Mammary epithelial cell (primary cell): ENCODE data around the gene PLEKHA5.

Experiments used
- EZH2 ChIP-seq: IDR thresholded peaks from 2 replicates; pipeline ENCODE4 v1.6.1; 2012; ENCODE audit warnings: low read length, inconsistent platforms, borderline replicate concordance
- TF ChIP-seq, protein P1 (sequence below), 2 donors: IDR thresholded peaks in 1 of 2; conservative IDR thresholded peaks in 1 of 2; 2 replicates each; pipeline ENCODE4 v1.5.1; 2011 to 2012; ENCODE audit warnings: inconsistent platforms in 2 of 2, low read length in 2 of 2, mild to moderate bottlenecking in 2 of 2, control low read depth in 1 of 2, low read depth in 1 of 2; ENCODE audit not compliant: insufficient read depth in 1 of 2; ENCODE audit errors: extremely low read depth in 1 of 2

DNA sequence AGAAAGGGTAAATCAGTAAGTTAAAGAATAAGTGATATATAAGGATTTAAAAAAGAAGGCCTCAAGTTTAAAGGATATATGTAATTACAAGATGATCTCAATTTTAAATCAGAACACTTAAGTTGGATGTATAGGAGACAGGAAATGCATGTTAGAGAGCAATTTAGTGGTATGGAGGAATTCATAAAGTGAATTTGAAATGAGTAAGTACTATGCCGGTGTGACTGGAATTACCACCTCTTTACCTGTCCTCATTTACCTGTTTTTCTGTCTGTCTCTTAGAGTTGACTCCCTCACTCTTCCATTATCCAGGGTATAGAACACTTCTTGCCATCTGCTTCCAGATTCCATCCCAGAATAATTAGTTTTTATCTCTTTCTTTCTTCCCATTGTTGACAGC lies 73.5 kb downstream of the PLEKHA5 start:
- TF ChIP-seq, protein P1, sequence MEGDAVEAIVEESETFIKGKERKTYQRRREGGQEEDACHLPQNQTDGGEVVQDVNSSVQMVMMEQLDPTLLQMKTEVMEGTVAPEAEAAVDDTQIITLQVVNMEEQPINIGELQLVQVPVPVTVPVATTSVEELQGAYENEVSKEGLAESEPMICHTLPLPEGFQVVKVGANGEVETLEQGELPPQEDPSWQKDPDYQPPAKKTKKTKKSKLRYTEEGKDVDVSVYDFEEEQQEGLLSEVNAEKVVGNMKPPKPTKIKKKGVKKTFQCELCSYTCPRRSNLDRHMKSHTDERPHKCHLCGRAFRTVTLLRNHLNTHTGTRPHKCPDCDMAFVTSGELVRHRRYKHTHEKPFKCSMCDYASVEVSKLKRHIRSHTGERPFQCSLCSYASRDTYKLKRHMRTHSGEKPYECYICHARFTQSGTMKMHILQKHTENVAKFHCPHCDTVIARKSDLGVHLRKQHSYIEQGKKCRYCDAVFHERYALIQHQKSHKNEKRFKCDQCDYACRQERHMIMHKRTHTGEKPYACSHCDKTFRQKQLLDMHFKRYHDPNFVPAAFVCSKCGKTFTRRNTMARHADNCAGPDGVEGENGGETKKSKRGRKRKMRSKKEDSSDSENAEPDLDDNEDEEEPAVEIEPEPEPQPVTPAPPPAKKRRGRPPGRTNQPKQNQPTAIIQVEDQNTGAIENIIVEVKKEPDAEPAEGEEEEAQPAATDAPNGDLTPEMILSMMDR (conservative IDR thresholded peaks at IDR 0.05 in 1 of 2, IDR thresholded peaks at IDR 0.05 in 1 of 2; ENCODE audit: extremely low read depth in 1 of 2, insufficient read depth in 1 of 2, low read depth in 1 of 2, low read length in 2 of 2), result no peak
- TF ChIP-seq EZH2, result no peak
